ENCODE results near the gene TNRC6C.

TNRC6C gene

GRCh38 chr17:78110363-78111015 lies 152.0 kb downstream of the TNRC6C start:
- peak overlapping the region; percentile 37; the same call in 1 of the 2 replicates for H3K27ac ChIP-seq (ENCODE audit: extremely low read depth, low read depth, low read length)
- no peaks in the 10 kb centered on the region for H3K9me3 ChIP-seq (ENCODE audit: control insufficient read depth, insufficient read depth, low read depth, low read length)
- no peak overlapping the region for H3K4me3 ChIP-seq (ENCODE audit: low read depth, low read length)
- H3K36me3 ChIP-seq (ENCODE audit: control insufficient read depth in 2 of 2, insufficient read depth in 1 of 2, low read length in 2 of 2) = peaks cover 0 to 3% of the 10 kb centered on the region in 2 experiments; a peak in 1 of 3 replicates
- ChIA-PET POLR2A (no interaction called here), CTCF (interaction anchor here (0.6 to 2.0 kb wide), 9 partner anchors 19 to 143 kb away, joined by 3 to 9 read pairs (median 5); partner anchors contain the start of genes AFMID and TK1)
- TF ChIP-seq GLIS1 (tag by site-specific recombination; IDR thresholded peaks at IDR 0.05) (peak; percentile 89), HOXA7 (CRISPR knock-in tag; IDR thresholded peaks at IDR 0.05; ENCODE audit: borderline replicate concordance) (no peak)
- H3K4me1 ChIP-seq (ENCODE audit: control insufficient read depth, insufficient read depth, low read length) = no peaks in the 10 kb centered on the region

GRCh38 chr17:78111016-78111726 lies 152.7 kb downstream of the TNRC6C start:
- H3K36me3 ChIP-seq (ENCODE audit: control insufficient read depth in 2 of 2, insufficient read depth in 1 of 2, low read length in 2 of 2) = peaks cover 0 to 3% of the 10 kb centered on the region in 2 experiments; a peak in 1 of 3 replicates
- no peak overlapping the region for H3K4me3 ChIP-seq (ENCODE audit: low read depth, low read length)
- POLR2A ChIA-PET = no interaction called here
- no peaks in the 10 kb centered on the region for H3K9me3 ChIP-seq (ENCODE audit: control insufficient read depth, insufficient read depth, low read depth, low read length)
- no peaks in the 10 kb centered on the region for H3K4me1 ChIP-seq (ENCODE audit: control insufficient read depth, insufficient read depth, low read length)
- TF ChIP-seq ZIC2 (tag by site-specific recombination; IDR thresholded peaks at IDR 0.05) (no peak), ZBTB8A (tag by site-specific recombination; IDR thresholded peaks at IDR 0.05) (no peak), ZNF664 (tag by site-specific recombination; IDR thresholded peaks at IDR 0.05) (no peak), SCRT2 (tag by site-specific recombination; IDR thresholded peaks at IDR 0.05) (peak; percentile 91), ZNF10 (tag by site-specific recombination; IDR thresholded peaks at IDR 0.05) (peak; percentile 60; the same call in 1 of the 2 replicates), YY2 (tag by site-specific recombination; IDR thresholded peaks at IDR 0.05) (no peak), ZNF174 (tag by site-specific recombination; IDR thresholded peaks at IDR 0.05) (no peak), ZNF692 (tag by site-specific recombination; IDR thresholded peaks at IDR 0.05) (no peak; the same call in 1 of the 2 replicates), ZFP69B (tag by site-specific recombination; IDR thresholded peaks at IDR 0.05) (0 out of 2 replicates have a peak, but pooled peaks have one; percentile 37), SCRT1 (tag by site-specific recombination; IDR thresholded peaks at IDR 0.05; ENCODE audit: borderline replicate concordance) (peak; percentile 66; the same call in 1 of the 2 replicates), EGR2 (tag by site-specific recombination; IDR thresholded peaks at IDR 0.05; ENCODE audit: low read depth) (0 out of 2 replicates have a peak, but pooled peaks have one; percentile 6)
- H3K27ac ChIP-seq (ENCODE audit: extremely low read depth, low read depth, low read length) = no peak overlapping the region
- CTCF ChIA-PET = interaction anchor here (0.6 to 2.0 kb wide), 10 partner anchors 19 to 807 kb away, joined by 3 to 9 read pairs (median 4); partner anchors contain the start of genes AFMID and TK1

GRCh38 chr17:78111727-78112517 lies 153.4 kb downstream of the TNRC6C start:
- Histone ChIP-seq H3K27ac (ENCODE audit: extremely low read depth, low read depth, low read length) (no peak overlapping the region), H3K4me1 (ENCODE audit: control insufficient read depth, insufficient read depth, low read length) (no peaks in the 10 kb centered on the region), H3K9me3 (ENCODE audit: control insufficient read depth, insufficient read depth, low read depth, low read length) (no peaks in the 10 kb centered on the region), H3K4me3 (ENCODE audit: low read depth, low read length) (no peak overlapping the region), H3K36me3 (ENCODE audit: control insufficient read depth in 2 of 2, insufficient read depth in 1 of 2, low read length in 2 of 2) (no peaks in the 10 kb centered on the region; a peak in 1 of 3 replicates)
- ChIA-PET CTCF (interaction anchor here (0.6 to 5.3 kb wide), 22 partner anchors 9 to 806 kb away, joined by 3 to 53 read pairs (median 5); partner anchors contain the start of genes AFMID, TK1 and TMC6), POLR2A (interaction anchor here (1.2 kb wide), 1 partner anchor 75 kb away, joined by 3 read pairs; no protein-coding TSS in a partner anchor)
- TF ChIP-seq ZNF174 (tag by site-specific recombination; IDR thresholded peaks at IDR 0.05) = no peak
- no peak for TF ChIP-seq ZSCAN18 (tag by site-specific recombination; IDR thresholded peaks at IDR 0.05)
- TF ChIP-seq ZNF596 (tag by site-specific recombination; IDR thresholded peaks at IDR 0.05) = no peak
- no peak for TF ChIP-seq ZNF223 (tag by site-specific recombination; IDR thresholded peaks at IDR 0.05)
- no peak for TF ChIP-seq RBAK (tag by site-specific recombination; IDR thresholded peaks at IDR 0.05)
- TF ChIP-seq ZBTB17 (tag by site-specific recombination; IDR thresholded peaks at IDR 0.05) = no peak
- TF ChIP-seq ZNF239 (tag by site-specific recombination; IDR thresholded peaks at IDR 0.05) = no peak
- no peak for TF ChIP-seq GLIS1 (tag by site-specific recombination; IDR thresholded peaks at IDR 0.05)
- TF ChIP-seq ZNF513 (tag by site-specific recombination; IDR thresholded peaks at IDR 0.05) = no peak
- TF ChIP-seq PBX3 (CRISPR knock-in tag; IDR thresholded peaks at IDR 0.05) = no peak
- TF ChIP-seq ZNF544 (tag by site-specific recombination; IDR thresholded peaks at IDR 0.05) = no peak
- no peak for TF ChIP-seq ZNF23 (tag by site-specific recombination; IDR thresholded peaks at IDR 0.05; ENCODE audit: borderline replicate concordance)

All from HEK293 (cell line).